Inflammatory macrophage (primary cell): ENCODE results near the gene TFPT.
"Not testable (repeated sequence)": the region's sequence is repeated elsewhere in the genome, so short reads cannot be mapped to it uniquely, and the experiment has no call there.

Source experiments
- DNase-seq, 2 donors: peaks; one replicate each; pipeline ENCODE4 v3.0.0-alpha.2; 2020 to 2022

Gene TFPT

GRCh38 chr19:54114340-54115108 lies 933 bp downstream of the TFPT start:
- peak; percentile 67 to 80 for DNase-seq

- DNase-seq, result no peak
These were observed 5.8 kb downstream of the TFPT start for GRCh38 chr19:54109651-54110050.

GRCh38 chr19:54108496-54108895 lies 7.0 kb downstream of the TFPT start:
- no peak for DNase-seq

GRCh38 chr19:54107876-54108490 lies 7.5 kb downstream of the TFPT start:
- DNase-seq, result no peak

GRCh38 chr19:54106716-54107115 lies 8.7 kb downstream of the TFPT start:
- DNase-seq, result no peak

- no peak for DNase-seq
These were observed 9.7 kb downstream of the TFPT start for GRCh38 chr19:54105796-54106195.

- peak; percentile 24 to 49 for DNase-seq
These were observed 10.3 kb downstream of the TFPT start for GRCh38 chr19:54104998-54105715.

- peak; percentile 99 to 100 for DNase-seq
These were observed 12.9 kb downstream of the TFPT start, which contains the start of gene NDUFA3 for GRCh38 chr19:54102421-54103169. Gene NDUFA3, plus strand, starts transcription at chr19:54102855. Its CDS starts 24 bp downstream, at chr19:54102879.

GRCh38 chr19:54100561-54100960 lies 14.9 kb downstream of the TFPT start, which contains the start of gene OSCAR:
Gene OSCAR, minus strand, starts transcription at chr19:54100803. Its CDS starts 11 bp downstream, at chr19:54100792.
- peak; percentile 86 to 87 for DNase-seq

- DNase-seq, result not testable (repeated sequence)
These were observed 15.6 kb downstream of the TFPT start for GRCh38 chr19:54099903-54100255.

- DNase-seq, result peak; percentile 74 to 81
These were observed 16.1 kb downstream of the TFPT start for GRCh38 chr19:54099190-54099902.

GRCh38 chr19:54096617-54097106 lies 18.8 kb downstream of the TFPT start:
- peak in 1 of 2 donors; percentile 57 for DNase-seq

GRCh38 chr19:54095859-54096616 lies 19.4 kb downstream of the TFPT start:
- peak in 1 of 2 donors; percentile 19 for DNase-seq

- DNase-seq, result no peak
These were observed 20.2 kb downstream of the TFPT start for GRCh38 chr19:54095136-54095858.

- no peak for DNase-seq
These were observed 20.9 kb downstream of the TFPT start for GRCh38 chr19:54094426-54095000.

- no peak for DNase-seq
These were observed 31.0 kb downstream of the TFPT start for GRCh38 chr19:54084410-54084809.

- peak in 1 of 2 donors; percentile 15 for DNase-seq
These were observed 34.4 kb downstream of the TFPT start, which contains the start of gene TARM1 for GRCh38 chr19:54081032-54081431. Gene TARM1, minus strand, starts transcription at chr19:54081365. Its CDS starts 25 bp downstream, at chr19:54081340.

GRCh38 chr19:54077334-54077733 lies 38.1 kb downstream of the TFPT start:
- DNase-seq, result peak; percentile 72 to 84

- no peak for DNase-seq
These were observed 40.6 kb downstream of the TFPT start for GRCh38 chr19:54074851-54075250.

GRCh38 chr19:54073829-54074228 lies 41.6 kb downstream of the TFPT start:
- DNase-seq, result no peak
